GM21390 (cell line): ENCODE results near the gene ABTB2.

ENCODE experiments used
- ATAC-seq: cut with Tn5 transposase; IDR thresholded peaks from one replicate; pipeline ENCODE4 v1.9.1; 2021; ENCODE audit not compliant: unreplicated experiment

Gene ABTB2

GRCh38 chr11:34155057-34155756 is 202.6 kb downstream of the ABTB2 start:
- no peak for ATAC-seq

- peak; percentile 74 for ATAC-seq
Observed at GRCh38 chr11:34154059-34154875, 203.5 kb downstream of the ABTB2 start.

- no peak for ATAC-seq
Observed at GRCh38 chr11:34151916-34152845, 205.6 kb downstream of the ABTB2 start.

DNA sequence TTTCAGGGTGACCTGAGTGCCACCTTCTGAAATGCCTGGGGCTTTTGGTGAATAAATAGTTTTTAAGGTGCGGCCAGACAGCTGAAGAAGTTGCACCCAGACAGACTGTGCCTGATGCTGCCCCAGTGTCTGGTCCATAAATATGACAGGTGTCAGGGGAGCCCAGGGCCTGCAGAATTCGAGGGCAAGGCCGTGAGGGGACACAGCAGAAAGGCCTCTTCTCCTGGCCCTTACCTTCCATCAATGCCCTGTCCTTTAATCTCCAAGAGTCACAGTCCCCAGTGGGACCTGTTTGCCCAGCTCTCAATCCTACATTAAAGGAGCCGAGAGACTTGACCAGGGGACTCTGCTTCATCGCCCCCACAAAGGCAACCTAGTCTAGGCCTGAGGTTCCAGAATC is 206.6 kb downstream of the ABTB2 start:
- no peak for ATAC-seq

DNA sequence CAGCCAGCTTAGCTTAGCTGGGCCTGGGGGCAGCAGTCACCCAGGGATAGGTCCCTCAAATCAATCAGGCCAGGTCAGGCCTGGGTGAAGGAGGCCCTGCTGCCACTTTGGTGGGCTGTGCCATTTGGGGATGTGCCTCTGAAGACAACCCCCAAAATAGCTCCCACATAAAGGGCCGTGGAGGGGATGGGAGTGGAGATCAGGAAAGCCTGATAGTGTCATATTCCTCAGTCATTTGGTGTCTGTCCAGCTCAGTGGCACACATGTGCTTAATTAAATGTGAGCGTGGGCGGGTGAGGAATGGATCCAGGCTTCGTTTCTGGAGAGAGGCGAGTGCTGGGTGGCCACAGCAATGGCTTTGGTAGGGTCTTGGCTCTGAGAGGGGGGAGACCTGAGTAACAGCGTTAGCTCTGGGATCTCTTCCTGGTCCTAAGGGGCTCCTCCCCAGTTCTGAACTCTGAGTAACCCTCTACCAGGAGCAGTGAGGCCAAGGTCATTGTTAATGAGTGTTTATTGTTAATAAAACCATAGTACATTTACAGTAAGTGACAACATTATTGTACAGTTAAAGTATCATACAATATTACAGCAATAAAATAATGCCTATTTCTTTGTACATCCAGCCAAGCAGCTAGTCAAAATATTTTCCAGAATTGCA is 207.2 kb downstream of the ABTB2 start:
- no peak for ATAC-seq

DNA sequence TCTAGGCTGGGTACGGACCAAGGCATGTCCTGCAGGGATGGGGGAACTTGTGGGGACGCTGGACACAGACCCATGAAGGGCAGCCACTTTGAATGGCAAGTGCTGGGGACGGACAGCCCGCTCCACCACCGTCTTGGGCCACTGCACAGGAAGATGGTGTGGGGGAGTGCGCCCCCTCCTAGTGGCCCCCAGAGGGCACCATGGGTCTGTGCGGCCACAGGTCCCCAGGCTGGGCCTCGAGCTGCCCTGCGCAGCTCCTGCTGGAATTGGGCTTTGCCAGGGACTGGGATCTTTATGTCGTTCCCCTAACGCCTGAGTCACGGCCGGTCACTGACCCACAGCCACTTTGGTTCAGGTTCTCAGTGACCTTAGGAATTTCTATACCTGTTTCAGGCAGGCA is 208.0 kb downstream of the ABTB2 start:
- ATAC-seq, result no peak

DNA sequence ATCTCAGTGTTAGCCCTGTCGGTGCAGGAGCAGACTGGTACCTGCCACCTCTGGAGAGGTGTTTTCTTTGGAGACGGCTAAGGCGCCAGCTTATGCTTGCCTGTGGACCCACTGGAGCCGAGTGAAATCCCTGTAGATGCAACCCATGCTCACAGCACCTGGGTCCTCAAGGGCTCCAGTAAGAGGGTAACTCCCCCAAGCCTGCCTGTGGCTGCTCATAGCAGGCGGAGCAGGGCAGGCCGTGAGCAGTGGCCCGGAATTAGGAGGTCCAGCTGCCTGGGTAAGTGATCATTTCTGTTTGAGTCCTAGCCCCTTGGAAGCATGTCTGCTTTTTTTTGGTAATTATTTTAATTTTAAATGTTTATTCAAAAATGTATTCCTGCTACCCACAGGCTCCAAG is 208.5 kb downstream of the ABTB2 start:
- ATAC-seq, result no peak

- ATAC-seq, result no peak
Observed at GRCh38 chr11:34148504-34149165, 209.2 kb downstream of the ABTB2 start.

DNA sequence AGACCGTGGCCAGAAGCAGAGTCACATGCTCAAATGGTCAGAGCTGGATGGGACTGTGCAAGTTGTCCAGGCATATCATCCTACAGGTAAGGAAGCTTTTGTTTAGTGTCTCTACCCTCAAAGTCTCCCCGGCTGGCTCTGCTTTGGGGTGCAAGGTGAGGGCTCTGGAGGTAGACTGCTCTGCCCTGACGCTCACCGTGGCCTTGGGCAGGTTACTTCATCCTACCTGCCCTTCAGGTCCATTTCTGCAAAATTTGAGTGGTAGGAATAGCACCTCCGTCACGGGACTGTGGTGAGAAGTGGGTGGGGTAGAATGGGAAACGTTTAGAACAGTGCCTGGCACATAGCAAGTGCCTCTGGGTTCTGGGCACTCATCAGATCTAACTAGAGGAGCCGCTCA is 210.2 kb downstream of the ABTB2 start:
- no peak for ATAC-seq

GRCh38 chr11:34146866-34147265 is 210.9 kb downstream of the ABTB2 start:
- ATAC-seq, result no peak

- ATAC-seq, result no peak
Observed at GRCh38 chr11:34146411-34146810, 211.4 kb downstream of the ABTB2 start.

DNA sequence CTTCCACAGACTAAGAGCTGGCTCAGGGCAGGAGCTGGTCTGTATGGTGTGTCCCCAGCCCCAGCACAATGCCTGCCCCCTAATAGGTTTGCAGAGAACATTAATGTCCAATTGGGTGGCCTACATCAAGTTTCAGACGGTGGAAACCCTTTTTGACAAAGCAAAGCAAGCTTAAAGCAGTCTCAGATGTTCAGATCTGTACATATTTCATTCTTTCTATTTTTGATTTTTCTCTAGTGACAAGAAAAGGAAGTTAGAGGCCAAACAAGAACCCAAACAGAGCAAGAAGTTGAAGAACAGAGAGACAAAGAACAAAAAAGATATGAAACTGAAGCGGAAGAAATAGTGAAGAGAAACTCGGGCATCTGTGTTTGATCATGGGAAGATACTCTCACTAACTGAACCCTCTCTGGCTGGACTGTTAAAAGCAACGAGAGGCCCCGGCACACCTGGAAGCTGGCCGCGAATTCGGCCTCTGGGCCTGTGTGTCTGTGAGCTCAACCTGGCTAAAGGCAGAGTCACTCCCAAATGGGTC is 211.9 kb downstream of the ABTB2 start:
- ATAC-seq, result peak; percentile 66

DNA sequence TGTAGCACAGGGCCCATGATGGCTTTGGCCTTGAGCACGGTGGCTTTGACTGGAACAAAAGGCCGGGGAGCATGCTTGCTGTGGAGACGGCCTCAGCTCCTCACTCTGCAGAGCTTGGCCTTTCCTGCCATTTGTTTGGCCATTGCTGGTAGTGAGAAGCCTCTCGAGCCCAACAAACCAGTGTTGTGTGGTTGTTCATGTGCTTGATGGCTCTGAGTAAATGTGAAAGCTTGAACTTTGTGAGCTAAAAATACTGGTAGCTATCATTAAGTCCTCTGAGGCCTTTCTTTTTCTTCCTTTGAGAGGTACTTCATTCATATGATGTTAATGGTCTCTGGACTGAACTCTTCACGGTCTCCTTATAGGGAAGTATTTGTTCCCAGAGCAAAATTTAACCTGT is 212.7 kb downstream of the ABTB2 start:
- peak; percentile 60 for ATAC-seq

DNA sequence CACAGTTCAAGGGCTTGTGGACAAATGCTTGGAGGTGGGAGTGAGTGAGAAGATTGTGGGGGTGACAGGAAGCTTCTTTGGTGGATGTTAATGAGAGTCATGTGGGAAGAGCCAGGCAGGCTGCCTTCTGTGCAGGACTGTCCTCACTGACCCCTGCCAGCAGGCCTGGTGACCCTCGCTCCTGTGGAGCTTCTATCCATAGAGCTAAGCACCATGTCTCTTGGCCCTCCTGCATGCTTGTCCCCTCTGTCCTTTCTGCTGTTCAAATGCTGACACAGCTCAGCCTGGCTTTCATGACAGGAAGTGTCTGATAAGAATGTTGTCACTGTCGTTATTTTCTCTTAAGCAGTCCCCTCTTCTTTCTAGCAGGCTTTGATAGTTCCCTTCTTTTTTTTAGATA is 214.8 kb downstream of the ABTB2 start:
- no peak for ATAC-seq

- no peak for ATAC-seq
Observed at GRCh38 chr11:34140149-34140548, 217.7 kb downstream of the ABTB2 start.

GRCh38 chr11:34139346-34139745 is 218.5 kb downstream of the ABTB2 start:
- no peak for ATAC-seq

DNA sequence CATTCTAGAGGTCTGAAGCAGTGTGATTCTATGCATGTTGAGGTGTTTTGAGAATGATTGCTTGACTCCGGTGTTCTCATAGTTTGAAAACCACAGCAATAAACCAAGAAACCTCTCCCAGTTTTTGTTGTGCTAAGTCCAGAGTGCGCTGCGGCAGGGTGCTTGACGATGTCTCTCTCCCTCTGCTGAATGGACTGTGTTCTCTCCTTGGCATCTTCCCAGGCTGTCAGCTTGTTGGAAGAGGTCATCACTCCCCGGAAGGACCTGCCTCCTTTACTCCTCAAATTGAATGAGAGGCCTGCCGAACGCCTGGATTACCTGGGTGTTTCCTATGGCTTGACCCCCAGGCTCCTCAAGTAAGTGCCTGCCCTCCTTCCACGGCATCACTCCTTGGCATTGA is 221.4 kb downstream of the ABTB2 start:
- no peak for ATAC-seq

- no peak for ATAC-seq
Observed at GRCh38 chr11:34135439-34135838, 222.4 kb downstream of the ABTB2 start.

GRCh38 chr11:34134765-34135164 is 223.0 kb downstream of the ABTB2 start:
- peak; percentile 75 for ATAC-seq
